ENCODE results near the gene USP48.
"Not testable (repeated sequence)": the region's sequence is repeated elsewhere in the genome, so short reads cannot be mapped to it uniquely, and the experiment has no call there.

DNA sequence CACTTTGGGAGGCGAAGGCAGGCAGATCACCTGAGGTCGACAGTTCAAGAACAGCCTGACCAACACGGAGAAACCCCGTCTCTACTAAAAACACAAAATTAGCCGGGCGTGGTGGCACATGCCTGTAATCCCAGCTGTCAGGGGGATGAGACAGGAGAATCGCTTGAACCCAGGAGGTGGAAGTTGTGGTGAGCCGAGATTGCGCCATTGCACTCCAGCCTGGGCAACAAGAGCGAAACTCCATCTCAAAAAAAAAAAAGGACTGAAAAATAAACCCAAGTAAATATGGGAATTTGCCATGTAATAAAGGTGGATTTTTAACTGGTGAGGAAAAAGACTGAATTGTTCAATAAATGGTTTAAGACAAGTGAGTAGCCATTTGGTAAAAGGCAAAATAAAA lies 11.3 kb downstream of the USP48 start:
- TF ChIP-seq, protein P1, sequence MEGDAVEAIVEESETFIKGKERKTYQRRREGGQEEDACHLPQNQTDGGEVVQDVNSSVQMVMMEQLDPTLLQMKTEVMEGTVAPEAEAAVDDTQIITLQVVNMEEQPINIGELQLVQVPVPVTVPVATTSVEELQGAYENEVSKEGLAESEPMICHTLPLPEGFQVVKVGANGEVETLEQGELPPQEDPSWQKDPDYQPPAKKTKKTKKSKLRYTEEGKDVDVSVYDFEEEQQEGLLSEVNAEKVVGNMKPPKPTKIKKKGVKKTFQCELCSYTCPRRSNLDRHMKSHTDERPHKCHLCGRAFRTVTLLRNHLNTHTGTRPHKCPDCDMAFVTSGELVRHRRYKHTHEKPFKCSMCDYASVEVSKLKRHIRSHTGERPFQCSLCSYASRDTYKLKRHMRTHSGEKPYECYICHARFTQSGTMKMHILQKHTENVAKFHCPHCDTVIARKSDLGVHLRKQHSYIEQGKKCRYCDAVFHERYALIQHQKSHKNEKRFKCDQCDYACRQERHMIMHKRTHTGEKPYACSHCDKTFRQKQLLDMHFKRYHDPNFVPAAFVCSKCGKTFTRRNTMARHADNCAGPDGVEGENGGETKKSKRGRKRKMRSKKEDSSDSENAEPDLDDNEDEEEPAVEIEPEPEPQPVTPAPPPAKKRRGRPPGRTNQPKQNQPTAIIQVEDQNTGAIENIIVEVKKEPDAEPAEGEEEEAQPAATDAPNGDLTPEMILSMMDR (IDR thresholded peaks at IDR 0.05): not testable (repeated sequence)
- TF ChIP-seq POLR2AphosphoS5, POLR2A, EP300 (IDR thresholded peaks at IDR 0.05): not testable (repeated sequence)
